HUES64 (cell line): Measurements from ENCODE around the gene CNPPD1. TPM values are rescaled to one million over a fixed set of nuclear protein-coding genes. Genes with fewer than 3 reads are reported as not detected.

Experiments used
- H3K27ac ChIP-seq: 2 replicates; pipeline ENCODE4 v1.7.0; 2013; ENCODE audit warnings: low read depth, low read length, inconsistent platforms
- H3K27me3 ChIP-seq: 2 replicates; pipeline ENCODE4 v1.6.1; 2013; ENCODE audit warnings: mild to moderate bottlenecking, low read length; ENCODE audit not compliant: insufficient read depth
- H3K36me3 ChIP-seq: 2 replicates; pipeline ENCODE4 v1.6.1; 2013; ENCODE audit warnings: mild to moderate bottlenecking, low read length; ENCODE audit not compliant: insufficient read depth
- H3K4me1 ChIP-seq: 2 replicates; pipeline ENCODE4 v1.6.1; 2013; ENCODE audit warnings: mild to moderate bottlenecking, low read length, moderate library complexity; ENCODE audit not compliant: insufficient read depth
- H3K4me3 ChIP-seq: 2 replicates; pipeline ENCODE4 v1.5.1; 2013; ENCODE audit warnings: mild to moderate bottlenecking, low read length, moderate library complexity
- H3K9ac ChIP-seq: 2 replicates; pipeline ENCODE4 v1.6.1; 2013; ENCODE audit warnings: mild to moderate bottlenecking, low read depth, low read length
- H3K9me3 ChIP-seq: 2 replicates; pipeline ENCODE4 v1.6.1; 2013; ENCODE audit warnings: low read depth, low read length; ENCODE audit not compliant: insufficient read depth
- WGBS: fragments of 150-250, 120-280 bp; methylation state at CpG from one replicate; pipeline ENCODE4 v1.1.7; 2013; ENCODE audit warnings: missing lambda C conversion rate; 5-methylcytosine and 5-hydroxymethylcytosine counted together
- polyA plus RNA-seq, 2 experiments: library from polyadenylated mRNA; stranded (reverse); fragments of 50-300 nt; gene quantifications; one replicate each; pipeline ENCODE4 v1.2.3, GENCODE V29; 2013

Gene CNPPD1
- polyA plus RNA-seq (2013, experiment 1 of 2) = 26.3 TPM
- 22.8 TPM for polyA plus RNA-seq (2013, experiment 2 of 2)

DNA sequence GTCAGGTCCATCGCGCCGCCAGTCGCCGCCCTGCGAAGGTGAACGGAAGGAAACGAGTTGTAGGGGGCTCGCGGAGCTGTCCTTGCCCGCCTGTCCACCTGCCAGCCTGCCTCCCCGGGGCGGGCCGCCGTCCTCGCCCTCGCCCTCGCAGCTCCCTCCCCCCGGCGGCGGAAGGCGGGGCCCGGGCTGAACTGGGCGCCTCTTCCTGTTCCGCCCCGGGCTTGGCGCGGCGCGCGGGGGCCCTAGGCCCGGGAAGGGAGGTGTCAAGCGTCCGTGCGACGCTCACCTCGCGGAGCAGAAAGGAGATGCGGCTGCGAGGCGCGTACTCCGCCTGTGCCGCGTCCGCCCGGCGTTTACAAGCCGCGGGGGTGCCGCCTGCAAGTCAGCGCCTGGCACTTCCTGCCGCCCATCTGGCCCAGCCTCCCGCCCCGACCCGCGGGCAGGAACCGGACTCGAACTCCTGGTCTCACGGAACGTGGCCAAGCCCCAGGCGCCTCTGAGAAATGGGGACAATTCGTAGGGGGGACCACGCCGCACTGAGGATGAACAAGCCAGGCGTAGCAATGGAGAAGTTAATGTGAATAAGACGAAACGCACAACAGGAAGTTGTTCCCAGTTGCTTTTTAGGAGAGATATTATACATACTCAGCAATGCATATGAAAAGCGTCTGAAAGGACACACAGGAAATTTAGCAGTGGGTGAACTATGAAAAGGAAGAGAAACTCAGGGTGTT lies at the start of gene CNPPD1:
Gene CNPPD1, minus strand, starts transcription at position 108 of the 734 bp plus-strand sequence. Its CDS starts 97 bp downstream, at position 11.
- no peaks in the 10 kb centered on the region for H3K9me3 ChIP-seq
- H3K4me1 ChIP-seq = peaks cover 10% of the 10 kb centered on the region; the same call in 1 of the 2 replicates
- no peaks in the 10 kb centered on the region for H3K27me3 ChIP-seq
- H3K27ac ChIP-seq = peak within 1 kb of the TSS; percentile 69
- peak within 1 kb of the TSS; percentile 40 for H3K9ac ChIP-seq
- under 1% methylated on average over 69 of the region's 69 CpGs for WGBS
- peak within 1 kb of the TSS; percentile 66 for H3K4me3 ChIP-seq
- peaks cover 33% of the 10 kb centered on the region for H3K36me3 ChIP-seq

DNA sequence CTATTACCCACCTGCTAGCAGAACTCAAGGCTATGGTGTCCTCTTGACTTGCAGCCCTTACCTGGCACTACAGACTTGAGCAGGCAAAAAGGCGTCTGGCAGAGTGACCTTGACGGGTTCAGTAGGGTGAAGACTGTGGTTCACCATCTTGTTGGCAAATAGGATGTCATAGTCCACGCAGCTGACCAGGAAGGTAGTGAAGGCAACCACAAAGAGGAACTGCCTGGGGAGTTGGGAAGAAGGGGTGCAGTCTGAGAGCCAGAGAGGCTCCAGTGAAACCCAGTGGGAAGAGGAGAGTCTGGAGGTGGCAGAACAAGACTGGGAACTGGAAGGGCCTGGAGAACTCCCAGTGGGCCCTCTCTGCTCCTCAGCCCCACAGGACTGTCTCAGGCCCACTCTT lies 48.6 kb upstream of the CNPPD1 start:
- Histone ChIP-seq H3K9ac (no peak overlapping the region), H3K4me3 (no peak overlapping the region), H3K27me3 (no peaks in the 10 kb centered on the region), H3K4me1 (0 out of 2 replicates have a peak, but pooled peaks cover 5% of the 10 kb centered on the region), H3K36me3 (peaks cover 58% of the 10 kb centered on the region), H3K9me3 (no peaks in the 10 kb centered on the region), H3K27ac (no peak overlapping the region)
- 96% methylated on average over 3 of the region's 3 CpGs for WGBS

DNA sequence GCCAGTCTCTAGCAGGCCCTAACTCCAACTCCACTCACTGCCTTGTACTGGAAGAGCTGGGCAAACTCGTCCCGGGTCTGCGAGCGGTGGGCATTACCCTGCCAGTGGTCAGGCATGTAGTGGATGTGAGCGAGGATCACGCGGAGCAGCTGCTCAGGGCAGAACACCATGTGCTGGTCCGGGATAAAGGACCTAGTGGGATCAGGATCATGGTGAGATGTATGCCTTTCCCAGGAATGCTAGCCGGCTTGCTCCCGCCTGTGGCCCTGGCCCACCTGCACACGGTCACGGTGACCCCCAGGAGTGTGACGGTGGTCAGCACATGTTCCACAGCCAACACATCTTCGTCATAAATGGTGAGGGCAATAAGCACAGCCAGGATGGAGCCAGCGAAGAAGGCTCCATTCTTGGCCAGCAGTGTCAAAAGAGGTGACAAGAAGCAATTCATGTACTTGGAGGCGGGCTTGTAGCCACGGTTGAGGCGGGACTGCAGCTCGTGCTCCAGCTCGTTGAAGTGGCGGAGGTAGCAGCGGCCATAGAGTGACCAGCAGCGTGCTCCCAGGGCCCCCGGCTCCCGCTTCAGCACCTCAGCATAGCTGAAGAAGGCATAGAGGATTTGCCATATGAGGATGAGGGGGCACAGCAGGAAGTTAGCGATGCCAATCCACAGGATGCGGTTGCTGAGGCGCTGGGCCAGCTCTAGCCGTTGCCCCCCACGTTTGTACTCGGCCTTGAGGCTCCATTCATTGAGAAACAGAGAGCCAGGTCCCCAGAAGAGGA lies 47.3 kb upstream of the CNPPD1 start:
- WGBS = 97% methylated on average over 31 of the region's 31 CpGs
- H3K36me3 ChIP-seq = peaks cover 63% of the 10 kb centered on the region
- no peaks in the 10 kb centered on the region for H3K9me3 ChIP-seq
- H3K4me1 ChIP-seq = 0 out of 2 replicates have a peak, but pooled peaks cover 5% of the 10 kb centered on the region
- no peak overlapping the region for H3K9ac ChIP-seq
- no peak overlapping the region for H3K27ac ChIP-seq
- H3K4me3 ChIP-seq = no peak overlapping the region
- H3K27me3 ChIP-seq = no peaks in the 10 kb centered on the region

DNA sequence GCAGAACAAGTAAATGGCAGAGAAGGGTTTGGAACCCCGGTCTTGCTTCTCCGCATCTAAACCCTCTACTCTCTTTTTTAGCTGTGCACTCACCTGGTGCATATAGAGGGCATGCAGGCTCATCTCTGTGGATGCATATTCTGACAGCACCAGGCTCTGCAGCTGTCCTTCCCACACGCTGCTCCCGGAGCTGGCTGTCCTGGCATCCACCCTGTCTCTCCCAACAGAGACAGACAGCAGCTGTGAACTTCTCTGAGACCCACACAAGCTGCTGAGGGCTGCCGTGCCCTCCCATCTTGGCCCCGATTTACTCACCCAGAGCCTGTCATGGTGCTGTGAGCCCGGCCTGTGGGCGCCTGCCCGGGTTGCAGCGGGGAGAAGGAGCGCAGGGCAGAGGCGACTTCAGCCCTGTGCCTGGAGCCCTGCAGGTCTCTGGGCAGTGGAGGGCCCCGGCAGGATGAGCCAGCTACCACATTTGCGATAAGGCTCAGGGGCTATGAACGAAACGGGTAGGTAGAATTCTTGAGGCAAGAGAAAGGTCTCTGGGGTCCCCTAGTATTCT lies 45.3 kb upstream of the CNPPD1 start:
- Histone ChIP-seq H3K27me3 (no peaks in the 10 kb centered on the region), H3K4me3 (no peak overlapping the region), H3K9ac (no peak overlapping the region), H3K4me1 (peaks cover 7% of the 10 kb centered on the region), H3K9me3 (no peaks in the 10 kb centered on the region), H3K36me3 (peaks cover 63% of the 10 kb centered on the region), H3K27ac (no peak overlapping the region)
- 93% methylated on average over 16 of the region's 16 CpGs for WGBS

DNA sequence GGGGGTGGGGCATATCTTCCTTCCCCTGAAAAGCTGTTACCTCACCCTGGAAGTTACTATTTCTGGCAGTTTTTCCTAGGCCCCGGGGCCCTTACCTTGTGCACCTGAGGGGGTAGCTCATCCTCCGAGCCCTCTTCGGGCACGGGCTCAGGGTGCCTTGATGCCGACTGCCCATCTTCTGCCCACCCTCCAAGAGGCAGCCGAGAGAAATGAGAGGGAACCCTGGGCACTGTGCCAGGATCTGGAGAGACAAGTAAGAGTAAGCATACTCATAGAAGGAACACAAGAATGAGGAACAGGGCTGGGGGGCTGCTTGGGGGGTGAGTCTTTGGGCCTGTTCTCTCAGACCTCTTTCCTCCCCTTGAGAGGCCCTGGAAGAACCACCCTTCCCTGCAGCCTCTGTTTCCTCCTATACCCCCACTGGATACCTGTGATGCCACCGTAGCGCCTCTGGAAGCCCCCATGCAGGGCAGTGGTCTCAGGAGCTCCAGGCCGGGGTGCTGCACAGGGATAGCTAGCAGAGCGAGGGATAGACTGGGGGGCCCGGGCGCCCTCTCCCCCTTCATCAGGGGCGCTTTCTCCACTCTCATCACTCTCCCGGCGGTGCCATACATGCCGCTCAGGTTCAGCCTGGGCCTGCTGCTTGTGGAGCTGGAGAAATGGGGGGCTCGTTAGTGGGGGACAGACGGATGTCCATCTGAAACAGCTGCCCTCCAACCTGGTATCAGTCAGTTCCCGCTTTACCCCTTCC lies 44.1 kb upstream of the CNPPD1 start:
- H3K4me3 ChIP-seq = no peak overlapping the region
- H3K27ac ChIP-seq = no peak overlapping the region
- peaks cover 56% of the 10 kb centered on the region for H3K36me3 ChIP-seq
- no peak overlapping the region for H3K9ac ChIP-seq
- no peaks in the 10 kb centered on the region for H3K27me3 ChIP-seq
- H3K4me1 ChIP-seq = peaks cover 7% of the 10 kb centered on the region
- WGBS = 92% methylated on average over 19 of the region's 19 CpGs
- no peaks in the 10 kb centered on the region for H3K9me3 ChIP-seq

DNA sequence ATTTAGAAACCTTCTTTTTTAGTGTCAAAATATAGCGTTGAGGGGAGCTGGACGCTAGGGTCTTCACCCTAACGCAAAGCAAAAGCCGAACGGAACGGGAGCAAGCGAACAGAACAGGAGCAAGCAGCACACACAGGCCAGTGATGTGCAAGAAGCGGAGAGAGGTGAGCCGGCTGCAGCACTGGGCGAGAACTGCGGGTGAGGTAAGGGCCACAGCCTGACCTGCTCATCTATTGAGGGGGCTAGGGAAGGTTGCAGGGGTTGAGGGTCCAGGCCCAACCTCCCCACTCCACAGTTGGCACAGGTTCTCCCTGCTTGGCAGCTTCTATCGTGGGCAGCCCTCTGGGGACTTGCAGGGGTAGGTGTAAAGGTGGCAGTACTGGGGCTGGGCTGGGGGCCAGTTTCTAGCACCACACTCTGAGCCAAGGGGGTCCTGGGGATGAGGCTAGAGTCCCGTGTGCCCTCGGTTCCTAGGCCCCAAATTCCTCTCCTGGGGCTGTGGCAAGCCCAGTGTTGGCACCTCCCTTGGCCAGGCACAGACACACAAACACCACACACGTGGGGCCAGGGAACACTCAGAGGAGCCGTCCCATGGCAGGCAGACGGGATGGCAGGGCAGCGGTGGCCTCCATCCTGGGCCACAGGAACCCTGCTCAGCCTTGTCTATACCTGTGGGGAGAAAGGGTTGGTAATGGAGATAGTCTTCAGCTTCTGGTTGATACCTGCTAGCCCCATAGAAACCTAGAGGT lies 43.2 kb upstream of the CNPPD1 start:
- Histone ChIP-seq H3K9ac (no peak overlapping the region; the same call in 1 of the 2 replicates), H3K27me3 (no peaks in the 10 kb centered on the region), H3K4me1 (peaks cover 7% of the 10 kb centered on the region), H3K4me3 (no peak overlapping the region), H3K27ac (no peak overlapping the region), H3K36me3 (peaks cover 52% of the 10 kb centered on the region), H3K9me3 (no peaks in the 10 kb centered on the region)
- WGBS = 96% methylated on average over 18 of the region's 18 CpGs

DNA sequence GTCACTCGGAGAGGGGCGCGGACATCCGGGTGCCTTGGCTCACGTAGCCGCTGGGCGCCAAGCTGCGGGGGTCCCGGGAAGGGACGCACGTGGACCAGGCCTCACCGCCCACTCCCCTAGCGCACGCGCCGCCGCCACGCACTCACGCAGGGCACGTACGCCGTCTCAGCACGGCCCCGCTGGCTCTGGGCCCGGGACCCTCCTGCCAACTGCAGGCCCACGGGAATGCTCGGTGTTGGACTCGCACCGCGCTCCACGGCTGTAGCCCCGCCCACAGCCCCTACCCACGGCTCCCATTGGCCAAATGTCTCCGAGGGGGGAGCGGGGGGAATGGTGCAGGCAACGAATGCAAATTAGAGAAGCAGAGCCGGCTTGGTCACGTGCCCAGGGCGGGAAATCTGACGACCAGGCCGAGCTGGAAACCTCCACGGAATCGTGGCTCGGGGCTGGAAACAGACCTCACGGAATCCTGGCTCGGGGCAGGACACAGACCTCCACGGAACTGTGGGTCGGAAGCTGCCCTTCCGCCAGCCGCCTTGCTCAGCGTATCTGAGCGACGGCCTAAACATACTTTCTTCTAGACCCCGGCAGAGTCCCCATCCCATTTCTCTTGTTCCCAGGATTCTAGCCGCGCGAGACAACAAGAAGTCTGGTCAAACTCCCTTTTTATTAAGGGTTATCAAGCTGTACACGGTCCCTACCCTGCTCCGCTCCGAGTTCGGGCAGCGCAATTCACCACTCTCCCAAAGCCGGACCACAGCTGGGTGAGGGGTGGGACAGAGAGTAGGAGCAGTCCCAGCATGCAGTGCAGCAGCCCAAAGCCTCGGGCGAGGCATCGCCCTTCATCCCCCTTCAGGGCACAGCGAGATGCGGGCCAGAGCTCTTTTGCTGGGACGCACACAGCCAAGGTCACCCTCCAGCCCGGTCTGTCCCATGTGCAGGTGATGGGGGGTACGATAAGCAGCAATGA lies 42.3 kb upstream of the CNPPD1 start, which contains the start of gene ABCB6:
Gene ABCB6, minus strand, starts transcription at position 227 of the 970 bp plus-strand sequence. CDS start 285 bp downstream, outside the sequence.
- H3K4me3 ChIP-seq = peak within 1 kb of the TSS; percentile 63
- H3K9ac ChIP-seq = peak within 1 kb of the TSS; percentile 88
- no peaks in the 10 kb centered on the region for H3K9me3 ChIP-seq
- peaks cover 7% of the 10 kb centered on the region for H3K4me1 ChIP-seq
- H3K27ac ChIP-seq = peak within 1 kb of the TSS; percentile 71
- H3K36me3 ChIP-seq = peaks cover 52% of the 10 kb centered on the region
- WGBS = 16% methylated on average over 71 of the region's 71 CpGs
- no peaks in the 10 kb centered on the region for H3K27me3 ChIP-seq

DNA sequence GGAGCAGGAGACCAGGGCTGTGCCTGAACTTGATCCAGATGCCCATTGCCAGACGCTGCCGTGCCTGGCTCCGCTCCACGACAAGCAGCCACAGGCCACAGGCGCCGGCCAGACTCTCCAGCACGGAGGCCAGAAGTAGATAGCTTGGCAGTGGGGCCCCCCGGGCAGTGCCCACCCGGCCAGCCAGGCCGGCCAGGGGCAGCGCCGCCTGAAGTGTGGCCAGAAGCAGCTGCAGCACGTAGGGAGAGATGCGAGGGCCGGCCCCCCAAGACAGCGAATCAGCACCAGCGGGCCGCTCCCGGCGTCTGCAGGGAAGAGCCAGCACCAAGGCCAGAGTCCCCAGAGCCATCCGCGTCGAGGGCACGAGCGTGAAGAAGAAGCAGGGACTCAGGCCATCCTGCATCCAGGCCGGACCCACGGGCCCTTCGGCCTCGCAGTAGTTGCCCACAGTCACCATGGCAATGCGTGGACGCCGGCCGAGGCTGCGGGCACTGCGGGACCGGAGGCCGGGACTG lies 41.5 kb upstream of the CNPPD1 start:
- H3K36me3 ChIP-seq = peaks cover 52% of the 10 kb centered on the region
- H3K9me3 ChIP-seq = no peaks in the 10 kb centered on the region
- H3K27ac ChIP-seq = peak overlapping the region; percentile 71

DNA sequence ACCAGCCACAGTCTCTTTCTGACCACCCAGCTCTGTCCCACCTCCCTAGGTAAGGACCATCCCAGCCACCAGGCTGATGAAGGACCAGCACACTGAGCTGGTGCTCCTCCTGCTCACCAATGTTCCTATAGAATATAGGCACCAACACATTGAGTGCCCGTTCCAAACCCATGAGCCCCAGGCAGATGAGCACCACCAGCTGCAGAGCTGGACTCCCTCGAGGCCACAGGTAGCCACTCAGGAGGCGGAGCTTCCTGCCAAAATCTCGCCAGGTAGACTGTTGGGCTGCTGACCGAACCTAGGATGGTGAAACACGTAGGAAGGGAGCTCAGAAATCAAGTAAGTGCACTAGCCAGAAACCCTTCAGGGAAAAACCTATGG lies 39.8 kb upstream of the CNPPD1 start:
- H3K36me3 ChIP-seq = peaks cover 49% of the 10 kb centered on the region
- H3K9ac ChIP-seq = no peak overlapping the region
- 89% methylated on average over 6 of the region's 6 CpGs for WGBS
- no peaks in the 10 kb centered on the region for H3K9me3 ChIP-seq
- H3K27me3 ChIP-seq = no peaks in the 10 kb centered on the region
- H3K27ac ChIP-seq = no peak overlapping the region
- peaks cover 7% of the 10 kb centered on the region for H3K4me1 ChIP-seq
- H3K4me3 ChIP-seq = no peak overlapping the region

More for the DNA sequence above, 41.5 kb upstream of the CNPPD1 start:
- H3K9ac ChIP-seq = peak overlapping the region; percentile 88
- no peaks in the 10 kb centered on the region for H3K27me3 ChIP-seq
- WGBS = 1% methylated on average over 37 of the region's 37 CpGs
- H3K4me3 ChIP-seq = peak overlapping the region; percentile 63
- peaks cover 7% of the 10 kb centered on the region for H3K4me1 ChIP-seq
